Measurements from ENCODE around the gene SURF2. TPM values are rescaled to one million over a fixed set of nuclear protein-coding genes. Genes with fewer than 3 reads are reported as not detected.

SURF2 gene
- total and polyA plus RNA-seq, 5 donors, result 11.3 to 23.4 (median 12.8) TPM

DNA sequence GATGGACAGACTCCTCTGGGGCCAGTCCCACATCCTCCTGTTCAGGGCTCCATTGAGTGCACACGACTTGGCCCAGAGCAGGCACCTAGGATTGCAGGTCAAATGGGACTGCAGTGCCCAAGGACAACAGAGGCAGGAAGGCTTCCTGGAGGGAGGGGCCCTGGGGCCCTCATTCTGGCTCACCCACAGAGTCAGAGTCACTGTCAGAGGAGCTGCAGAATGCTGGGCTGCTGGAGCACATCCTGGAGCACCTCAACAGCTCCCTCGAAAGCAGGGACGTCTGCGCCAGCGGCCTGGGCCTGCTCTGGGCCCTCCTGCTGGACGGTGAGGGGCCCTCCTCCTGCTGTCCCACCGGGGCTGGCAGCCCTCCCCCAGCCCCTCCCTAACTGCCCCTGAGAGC lies 46.3 kb downstream of the SURF2 start:
- ATAC-seq (no peak), DNase-seq (no peak)
- Histone ChIP-seq H3K27ac (ENCODE audit: low read length) (no peak overlapping the region), H3K4me3 (ENCODE audit: low read length) (no peak overlapping the region), H3K27me3 (ENCODE audit: control insufficient read depth, insufficient read depth) (no peaks in the 10 kb centered on the region), H3K4me1 (ENCODE audit: control insufficient read depth, insufficient read depth, low read length) (no peaks in the 10 kb centered on the region), H3K9me3 (ENCODE audit: control insufficient read depth, low read length) (no peaks in the 10 kb centered on the region)
- intact Hi-C loops (cut with DNase I), result no loop called here
- WGBS, result 73% methylated on average over 7 of the region's 7 CpGs

GRCh38 chr9:133403766-133404453 lies 47.6 kb downstream of the SURF2 start:
- WGBS, result 82% methylated on average over 16 of the region's 16 CpGs
- ATAC-seq, result no peak
- no peak for DNase-seq
- no peak overlapping the region for H3K4me3 ChIP-seq (ENCODE audit: low read length)
- intact Hi-C loops (cut with DNase I), result loop anchor here in 1 of 4 donors (2.0 kb wide), 1 partner anchor 85 kb away; no protein-coding TSS in a partner anchor
- no peaks in the 10 kb centered on the region for H3K27me3 ChIP-seq (ENCODE audit: control insufficient read depth, insufficient read depth)
- H3K27ac ChIP-seq (ENCODE audit: low read length), result no peak overlapping the region
- H3K9me3 ChIP-seq (ENCODE audit: control insufficient read depth, low read length), result no peaks in the 10 kb centered on the region
- H3K4me1 ChIP-seq (ENCODE audit: control insufficient read depth, insufficient read depth, low read length), result no peaks in the 10 kb centered on the region

DNA sequence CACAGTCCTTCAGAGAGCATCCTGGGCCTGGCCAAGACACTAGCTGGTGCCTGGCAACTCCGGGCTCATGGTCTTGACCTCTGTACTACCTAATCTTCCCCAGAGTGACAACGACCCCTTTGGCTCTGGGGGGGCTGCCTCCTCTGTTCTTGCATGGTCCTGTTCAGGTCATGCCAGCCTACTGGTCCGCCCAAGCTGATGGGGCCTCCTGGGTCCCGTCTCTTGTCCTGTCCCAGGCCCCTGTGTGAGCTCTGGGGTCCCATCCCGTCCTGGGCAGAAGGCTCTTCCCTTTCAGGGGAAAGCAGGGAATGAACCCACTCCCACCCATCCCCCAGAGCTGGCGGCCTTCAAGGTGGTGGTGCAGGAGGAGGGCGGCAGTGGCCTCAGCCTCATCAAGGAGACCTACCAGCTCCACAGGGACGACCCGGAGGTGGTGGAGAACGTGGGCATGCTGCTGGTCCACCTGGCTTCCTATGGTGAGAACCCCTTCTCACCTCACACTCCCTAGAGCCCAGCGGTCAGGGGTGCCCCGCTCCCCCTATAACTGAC lies 48.2 kb downstream of the SURF2 start:
- DNase-seq, result no peak
- intact Hi-C loops (cut with DNase I), result loop anchor here in 2 of 4 donors (2.0 to 5.0 kb wide), 2 partner anchors 83 to 84 kb away; no protein-coding TSS in a partner anchor
- Histone ChIP-seq H3K4me3 (ENCODE audit: low read length) (no peak overlapping the region), H3K27me3 (ENCODE audit: control insufficient read depth, insufficient read depth) (no peaks in the 10 kb centered on the region), H3K4me1 (ENCODE audit: control insufficient read depth, insufficient read depth, low read length) (no peaks in the 10 kb centered on the region), H3K27ac (ENCODE audit: low read length) (no peak overlapping the region), H3K9me3 (ENCODE audit: control insufficient read depth, low read length) (no peaks in the 10 kb centered on the region)
- 83% methylated on average over 12 of the region's 12 CpGs for WGBS
- no peak for ATAC-seq

DNA sequence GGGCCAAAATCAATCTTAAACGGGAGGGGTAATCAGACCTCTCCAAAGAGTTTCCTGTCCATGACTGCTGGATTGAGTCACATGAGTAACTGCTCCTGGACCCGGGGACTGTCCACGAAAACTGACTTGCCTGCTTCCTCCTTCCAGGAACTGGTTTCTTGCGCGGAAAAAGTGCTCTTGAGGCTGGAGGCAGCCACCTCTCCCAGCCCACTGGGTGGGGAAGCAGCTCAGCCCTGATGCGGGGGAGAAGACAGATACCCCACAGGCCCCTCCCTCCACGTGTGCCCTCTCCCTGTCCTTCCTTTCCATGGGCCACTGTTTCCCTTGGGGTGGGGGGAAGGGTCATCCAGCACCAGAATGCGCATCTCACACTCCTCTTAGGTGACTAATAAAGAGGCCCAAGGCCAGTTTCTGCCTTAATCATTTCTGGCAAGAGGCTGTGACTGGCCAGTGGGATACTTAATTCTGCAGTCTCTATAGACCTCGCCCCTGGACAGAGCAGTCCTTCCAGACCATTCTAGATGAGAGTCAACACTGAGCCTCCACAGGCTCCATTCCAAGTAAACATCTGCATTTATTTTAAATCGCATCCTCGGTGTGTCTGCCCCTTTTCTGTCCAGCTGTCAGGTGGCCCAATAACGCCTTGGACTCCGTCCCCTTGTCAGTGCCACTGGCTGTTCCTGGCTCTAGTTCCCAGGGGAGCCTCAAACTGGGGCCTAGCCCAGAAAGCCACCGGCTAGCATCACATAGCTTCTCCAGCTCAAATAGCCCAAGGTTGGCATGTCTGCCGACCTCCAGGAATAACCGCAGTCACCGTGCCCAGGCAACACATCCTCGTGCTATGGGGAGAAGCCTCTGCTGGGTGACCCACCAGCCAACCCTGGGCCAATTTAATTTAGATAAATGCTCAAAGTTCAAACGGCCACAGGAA lies 49.4 kb downstream of the SURF2 start:
- H3K27ac ChIP-seq (ENCODE audit: low read length), result no peak overlapping the region
- WGBS, result 59% methylated on average over 19 of the region's 19 CpGs
- no peaks in the 10 kb centered on the region for H3K27me3 ChIP-seq (ENCODE audit: control insufficient read depth, insufficient read depth)
- ATAC-seq (peak; percentile 30 to 74), DNase-seq (peak in 2 of 3 donors; percentile 42 to 65)
- H3K4me1 ChIP-seq (ENCODE audit: control insufficient read depth, insufficient read depth, low read length), result no peaks in the 10 kb centered on the region
- intact Hi-C loops (cut with DNase I), result loop anchor here in 3 of 4 donors (2.0 to 5.0 kb wide), 3 partner anchors 81 to 83 kb away; no protein-coding TSS in a partner anchor
- no peak overlapping the region for H3K4me3 ChIP-seq (ENCODE audit: low read length)
- no peaks in the 10 kb centered on the region for H3K9me3 ChIP-seq (ENCODE audit: control insufficient read depth, low read length)

- intact Hi-C loops (cut with DNase I), result loop anchor here in 2 of 4 donors (2.0 to 5.0 kb wide), 2 partner anchors 80 to 81 kb away; no protein-coding TSS in a partner anchor
- Histone ChIP-seq H3K27ac (ENCODE audit: low read length) (no peak overlapping the region), H3K9me3 (ENCODE audit: control insufficient read depth, low read length) (no peaks in the 10 kb centered on the region), H3K4me1 (ENCODE audit: control insufficient read depth, insufficient read depth, low read length) (no peaks in the 10 kb centered on the region), H3K4me3 (ENCODE audit: low read length) (no peak overlapping the region), H3K27me3 (ENCODE audit: control insufficient read depth, insufficient read depth) (no peaks in the 10 kb centered on the region)
- peak; percentile 71 to 72 for ATAC-seq
- DNase-seq, result peak; percentile 71 to 90 (median 87)
- WGBS, result 57% methylated on average over 24 of the region's 24 CpGs
Observed at GRCh38 chr9:133406480-133407307, 50.3 kb downstream of the SURF2 start.

GRCh38 chr9:133408042-133408441 lies 51.7 kb downstream of the SURF2 start:
- WGBS, result 93% methylated on average over 1 of the region's 1 CpG
- no peaks in the 10 kb centered on the region for H3K9me3 ChIP-seq (ENCODE audit: control insufficient read depth, low read length)
- DNase-seq, result no peak
- H3K27ac ChIP-seq (ENCODE audit: low read length), result no peak overlapping the region
- no peak for ATAC-seq
- no peak overlapping the region for H3K4me3 ChIP-seq (ENCODE audit: low read length)
- H3K27me3 ChIP-seq (ENCODE audit: control insufficient read depth, insufficient read depth), result no peaks in the 10 kb centered on the region
- intact Hi-C loops (cut with DNase I), result loop anchor here in 1 of 4 donors (5.0 kb wide), 1 partner anchor 79 kb away; no protein-coding TSS in a partner anchor
- no peaks in the 10 kb centered on the region for H3K4me1 ChIP-seq (ENCODE audit: control insufficient read depth, insufficient read depth, low read length)

Other genes starting within 250 kb of the SURF2 start
- 10 to 100 TPM; 18.5 to 36.3 (median 32.1) TPM for gene RALGDS, start 235.3 kb upstream of the SURF2 start, total RNA-seq
- 33.8 TPM for gene RALGDS, start 235.3 kb upstream of the SURF2 start, polyA plus RNA-seq
- 10 to 100 TPM in 3 of 4 donors, 1 to 10 TPM in 1; 9.6 to 12.8 (median 11.3) TPM for gene GBGT1, start 192.6 kb upstream of the SURF2 start, total RNA-seq
- 7.4 TPM for gene GBGT1, start 192.6 kb upstream of the SURF2 start, polyA plus RNA-seq
- not detected for gene OBP2B, start 147.3 kb upstream of the SURF2 start, total RNA-seq
- not detected for gene OBP2B, start 147.3 kb upstream of the SURF2 start, polyA plus RNA-seq
- 1 to 10 TPM in 3 of 4 donors, under 1 TPM in 1; 0.66 to 2.0 (median 1.6) TPM for gene ABO, start 81.3 kb upstream of the SURF2 start, total RNA-seq
- gene ABO, start 81.3 kb upstream of the SURF2 start, polyA plus RNA-seq, result 1.0 TPM
- gene SURF6, start 20.4 kb upstream of the SURF2 start, total RNA-seq, result 10 to 100 TPM; 10.9 to 13.2 (median 11.9) TPM
- 13.9 TPM for gene SURF6, start 20.4 kb upstream of the SURF2 start, polyA plus RNA-seq
- gene MED22, start 8.4 kb upstream of the SURF2 start, total RNA-seq, result 10 to 100 TPM; 19.0 to 22.7 (median 20.6) TPM
- gene MED22, start 8.4 kb upstream of the SURF2 start, polyA plus RNA-seq, result 15.2 TPM
- 1,000 to 10,000 TPM in 3 of 4 donors, 100 to 1,000 TPM in 1; 973 to 1,213 (median 1,047) TPM for gene RPL7A, start 8.3 kb upstream of the SURF2 start, total RNA-seq
- 1,455 TPM for gene RPL7A, start 8.3 kb upstream of the SURF2 start, polyA plus RNA-seq
- 10 to 100 TPM; 34.0 to 54.4 (median 43.1) TPM for gene SURF1, start 63 bp upstream of the SURF2 start, total RNA-seq
- gene SURF1, start 63 bp upstream of the SURF2 start, polyA plus RNA-seq, result 98.8 TPM
- gene SURF4, start 19.5 kb downstream of the SURF2 start, total RNA-seq, result 100 to 1,000 TPM in 1 of 4 donors, 10 to 100 TPM in 3; 70.2 to 129 (median 91.5) TPM
- 67.2 TPM for gene SURF4, start 19.5 kb downstream of the SURF2 start, polyA plus RNA-seq
- gene STKLD1, start 19.8 kb downstream of the SURF2 start, total RNA-seq, result 1 to 10 TPM in 1 of 4 donors, under 1 TPM in 2, not detected in 1; 0.31 to 1.0 (median 0.37) TPM
- 1.3 TPM for gene STKLD1, start 19.8 kb downstream of the SURF2 start, polyA plus RNA-seq
- gene REXO4, start 61.5 kb downstream of the SURF2 start, total RNA-seq, result 10 to 100 TPM; 11.9 to 16.3 (median 15.0) TPM
- 10.5 TPM for gene REXO4, start 61.5 kb downstream of the SURF2 start, polyA plus RNA-seq
- 1 to 10 TPM; 2.1 to 4.1 (median 3.5) TPM for gene ADAMTS13, start 65.8 kb downstream of the SURF2 start, total RNA-seq
- gene ADAMTS13, start 65.8 kb downstream of the SURF2 start, polyA plus RNA-seq, result 4.6 TPM
- 10 to 100 TPM; 10.8 to 13.9 (median 13.8) TPM for gene CACFD1, start 103.4 kb downstream of the SURF2 start, total RNA-seq
- gene CACFD1, start 103.4 kb downstream of the SURF2 start, polyA plus RNA-seq, result 12.8 TPM
- gene SLC2A6, start 122.5 kb downstream of the SURF2 start, total RNA-seq, result 1 to 10 TPM; 1.7 to 4.0 (median 3.6) TPM
- gene SLC2A6, start 122.5 kb downstream of the SURF2 start, polyA plus RNA-seq, result 3.7 TPM
- not detected for gene MYMK, start 168.4 kb downstream of the SURF2 start, total RNA-seq
- gene MYMK, start 168.4 kb downstream of the SURF2 start, polyA plus RNA-seq, result not detected
- 10 to 100 TPM; 30.3 to 90.2 (median 47.1) TPM for gene ADAMTSL2, start 178.2 kb downstream of the SURF2 start, total RNA-seq
- gene ADAMTSL2, start 178.2 kb downstream of the SURF2 start, polyA plus RNA-seq, result 37.3 TPM

Measured in right cardiac atrium (tissue), 5 donors.